NCI-H524 treated with DMSO at 0.1 percent for 48 hours (cell line): Measurements from ENCODE around the gene KRTAP10-4.
"Not testable (repeated sequence)": the region's sequence is repeated elsewhere in the genome, so short reads cannot be mapped to it uniquely, and the experiment has no call there.

ENCODE experiments used
- DNase-seq: peaks from one replicate; lab custom pipeline; 2025; lab: John Stamatoyannopoulos, UW

The KRTAP10-4 gene

DNA sequence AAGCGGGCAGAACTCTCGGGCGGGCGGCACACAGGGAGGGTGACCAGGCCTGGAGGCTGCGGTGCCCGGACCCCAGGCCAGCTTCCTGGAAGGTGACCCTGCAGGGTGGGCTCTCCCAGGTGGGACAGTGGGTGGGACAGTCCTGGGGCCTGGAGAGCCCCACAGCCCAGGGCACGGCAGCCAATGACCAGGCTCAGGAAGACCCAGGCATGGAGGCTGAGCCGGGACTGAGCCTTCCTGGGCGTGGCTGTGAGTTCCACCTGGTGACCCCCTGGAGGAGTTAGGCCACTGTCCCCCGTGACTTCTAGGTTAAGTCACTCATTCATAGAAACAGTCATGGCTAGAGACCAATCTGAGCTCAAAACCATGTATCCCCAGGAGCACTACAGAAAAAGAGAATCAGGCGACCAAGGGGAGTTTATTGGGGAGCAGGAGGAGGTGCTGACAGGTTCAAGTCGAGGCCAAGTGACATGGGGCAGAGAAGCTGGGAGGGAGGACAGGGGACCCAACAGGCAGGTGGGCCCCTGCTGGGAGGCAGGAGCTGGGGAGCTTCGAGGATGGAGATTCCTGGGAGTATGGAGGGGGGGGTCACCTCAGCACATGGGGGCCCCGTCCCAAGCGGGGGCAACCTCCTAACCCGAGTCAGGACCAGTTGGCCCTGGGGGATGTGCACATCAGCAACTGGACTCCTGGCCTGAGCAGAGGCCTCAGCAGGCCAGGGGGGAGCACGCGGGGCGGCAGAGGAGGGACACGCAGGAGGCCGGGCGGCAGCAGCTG is 5.7 kb downstream of the KRTAP10-4 start:
- no peak for DNase-seq

GRCh38 chr21:44579833-44580144 is 6.3 kb downstream of the KRTAP10-4 start:
- no peak for DNase-seq

GRCh38 chr21:44580231-44580821 is 6.8 kb downstream of the KRTAP10-4 start, which contains the start of gene KRTAP10-5:
TSS of gene KRTAP10-5 (minus strand) at chr21:44580604. CDS start at chr21:44580578, 26 bp downstream.
- not testable (repeated sequence) for DNase-seq

- no peak for DNase-seq
Observed at GRCh38 chr21:44581158-44581557, 7.6 kb downstream of the KRTAP10-4 start.

DNA sequence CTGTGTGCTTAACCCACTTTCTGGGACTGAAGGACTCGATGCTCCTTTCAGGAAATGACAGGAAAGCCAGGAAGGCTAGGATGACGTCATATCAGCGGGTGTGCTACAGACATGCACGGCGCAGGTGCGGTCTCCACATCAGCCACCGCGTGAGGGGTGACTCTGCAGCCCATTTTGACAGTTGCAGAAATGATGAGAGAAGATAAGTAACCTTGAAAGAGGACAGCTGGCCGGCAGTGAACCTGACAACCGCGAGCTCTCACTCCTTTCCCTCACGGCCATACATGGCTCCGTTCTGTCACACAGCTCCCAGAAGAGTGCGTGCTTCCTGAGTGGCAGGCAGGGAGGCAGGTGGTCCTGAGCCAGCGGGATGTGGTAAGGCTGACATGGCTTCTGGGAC is 8.5 kb downstream of the KRTAP10-4 start:
- DNase-seq = no peak

- DNase-seq = no peak
Observed at GRCh38 chr21:44583089-44583799, 9.7 kb downstream of the KRTAP10-4 start.

DNA sequence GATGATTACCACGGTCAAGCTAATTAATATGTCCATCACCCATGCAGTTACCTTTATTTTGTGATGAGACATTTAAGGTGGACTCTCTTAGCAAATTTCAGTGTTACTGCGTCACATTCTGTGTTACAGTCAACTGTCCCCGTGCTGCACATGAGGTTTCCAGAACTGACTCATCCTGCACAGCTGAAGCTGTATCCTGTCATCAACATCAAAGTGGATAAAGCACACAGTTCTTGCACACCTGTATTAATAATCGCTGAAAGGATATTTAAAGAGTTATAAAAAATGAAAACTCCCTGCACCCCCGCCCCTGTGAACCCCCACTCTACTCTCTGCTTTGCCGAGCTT is 10.2 kb downstream of the KRTAP10-4 start:
- DNase-seq = no peak

- no peak for DNase-seq
Observed at GRCh38 chr21:44585892-44586291, 12.4 kb downstream of the KRTAP10-4 start.

GRCh38 chr21:44589094-44589493 is 15.6 kb downstream of the KRTAP10-4 start:
- no peak for DNase-seq

- DNase-seq = no peak
Observed at GRCh38 chr21:44589586-44590305, 16.2 kb downstream of the KRTAP10-4 start.

DNA sequence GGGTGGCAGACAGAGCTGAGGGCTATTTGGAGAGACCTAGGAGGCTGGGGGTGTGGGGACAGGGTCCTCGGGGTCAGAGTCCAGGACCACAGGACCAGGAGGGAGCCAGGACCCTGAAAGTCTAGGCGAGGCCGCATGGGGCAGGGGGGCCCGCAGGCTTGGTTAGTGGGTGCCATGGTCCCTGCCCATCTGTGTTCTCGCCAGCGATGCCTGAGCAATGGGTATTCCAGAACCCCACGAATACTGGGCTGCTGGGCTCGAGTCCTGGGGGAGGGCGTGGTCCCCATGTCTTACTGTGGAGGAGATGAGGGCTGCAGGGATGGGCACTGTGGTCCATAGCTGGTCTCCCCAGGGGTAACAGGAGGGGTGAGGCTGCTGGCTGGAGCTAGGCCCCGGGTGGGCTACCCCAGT is 16.8 kb downstream of the KRTAP10-4 start:
- DNase-seq = no peak

GRCh38 chr21:44590897-44591800 is 17.6 kb downstream of the KRTAP10-4 start:
- DNase-seq = not testable (repeated sequence)

DNA sequence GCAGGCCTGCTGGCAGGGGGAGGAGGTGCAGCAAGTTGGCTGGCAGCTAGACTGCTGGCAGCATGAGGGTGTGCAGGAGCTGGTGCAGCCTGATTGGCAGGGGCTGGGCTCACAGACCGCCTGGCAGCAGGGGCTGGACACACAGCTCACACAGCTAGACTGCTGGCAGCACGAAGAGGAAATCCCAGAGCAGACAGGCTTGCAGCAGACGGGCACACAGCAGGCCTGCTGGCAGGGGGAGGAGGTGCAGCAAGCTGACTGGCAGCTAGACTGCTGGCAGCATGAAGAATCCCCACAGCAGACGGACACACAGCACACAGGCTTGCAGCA is 18.2 kb downstream of the KRTAP10-4 start:
- DNase-seq = not testable (repeated sequence)

GRCh38 chr21:44592446-44593311 is 19.1 kb downstream of the KRTAP10-4 start, which contains the start of gene KRTAP10-6:
TSS of gene KRTAP10-6 (minus strand) at chr21:44592505. CDS start at chr21:44592484, 21 bp downstream.
- no peak for DNase-seq

DNA sequence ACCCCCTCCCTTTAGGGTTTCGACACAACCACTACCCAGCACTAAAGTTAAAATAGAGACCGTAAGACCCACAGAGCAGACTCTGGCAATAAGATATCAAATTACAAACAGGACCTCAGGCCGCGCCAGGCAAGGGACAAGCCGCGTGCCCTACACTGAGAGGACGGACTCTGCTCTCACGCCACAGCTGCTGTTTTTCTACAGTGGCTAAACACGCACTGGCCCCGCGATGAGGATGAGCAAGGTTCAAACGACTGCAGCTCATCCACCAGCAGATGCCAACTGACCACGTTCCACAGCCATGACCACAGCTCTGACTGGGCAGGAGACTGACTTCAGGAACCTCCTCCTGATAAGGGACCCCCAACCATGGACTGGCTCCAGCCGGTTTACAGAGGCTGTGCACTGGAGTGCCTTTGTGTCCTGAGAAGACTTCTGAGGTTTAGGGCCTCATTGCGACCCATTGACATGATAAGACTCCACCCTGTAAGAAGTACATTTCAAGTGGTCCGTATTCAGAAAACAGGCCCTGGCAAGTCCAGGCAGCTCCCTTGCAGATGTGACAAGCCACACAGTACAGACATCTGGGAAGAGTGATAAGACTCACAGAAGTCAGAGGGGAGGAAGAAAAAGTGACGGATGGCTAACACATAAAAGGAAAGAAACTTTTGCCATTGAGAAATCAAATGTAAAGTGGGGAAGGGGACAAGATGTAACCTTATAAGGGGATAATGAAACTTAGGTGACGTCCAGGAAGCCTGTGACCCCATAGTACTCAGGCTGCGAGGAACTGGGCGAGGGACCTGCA is 20.3 kb downstream of the KRTAP10-4 start:
- no peak for DNase-seq

DNA sequence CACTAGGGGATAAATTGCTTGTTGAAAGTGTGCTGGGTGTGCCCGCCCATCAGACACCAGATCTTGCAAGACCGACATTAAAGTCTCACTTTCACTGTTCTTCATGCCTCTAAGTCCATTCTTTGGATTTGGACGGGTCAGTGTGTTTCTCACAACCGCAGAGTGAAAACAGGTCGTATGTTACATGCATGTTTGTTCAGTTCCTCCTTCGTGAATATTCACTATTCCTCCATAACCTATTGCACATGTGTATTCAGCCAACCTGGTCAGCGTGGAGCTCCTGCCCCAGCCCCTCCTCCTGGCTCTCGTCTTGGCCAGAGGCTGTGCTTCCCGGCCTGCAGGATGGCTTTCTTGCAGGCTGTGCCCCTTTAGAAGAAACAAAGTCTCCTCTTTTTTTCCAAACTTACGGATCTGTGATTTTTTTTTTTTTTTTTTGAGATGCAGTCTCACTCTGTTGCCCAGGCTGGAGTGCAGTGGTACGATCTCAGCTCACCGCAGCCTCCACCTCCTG is 20.9 kb downstream of the KRTAP10-4 start:
- no peak for DNase-seq

DNA sequence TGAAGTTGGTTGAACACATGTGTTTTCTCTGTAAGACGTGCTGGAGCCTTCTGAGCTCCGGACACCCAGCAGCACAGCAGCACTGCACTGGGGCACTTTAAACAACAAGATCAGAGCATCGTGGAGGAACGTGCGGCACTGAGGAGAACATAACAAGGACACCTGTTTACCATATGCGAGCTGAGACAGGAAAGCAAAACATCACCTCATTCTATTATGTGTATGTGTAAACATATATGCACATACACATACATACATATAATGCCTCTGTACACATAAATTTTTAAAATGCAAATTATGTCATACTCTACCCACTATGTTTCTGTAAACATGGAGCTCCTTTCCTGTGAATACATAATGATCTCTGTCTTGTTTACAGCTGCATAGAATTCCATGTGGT is 22.0 kb downstream of the KRTAP10-4 start:
- no peak for DNase-seq

GRCh38 chr21:44596068-44596725 is 22.7 kb downstream of the KRTAP10-4 start:
- no peak for DNase-seq

DNA sequence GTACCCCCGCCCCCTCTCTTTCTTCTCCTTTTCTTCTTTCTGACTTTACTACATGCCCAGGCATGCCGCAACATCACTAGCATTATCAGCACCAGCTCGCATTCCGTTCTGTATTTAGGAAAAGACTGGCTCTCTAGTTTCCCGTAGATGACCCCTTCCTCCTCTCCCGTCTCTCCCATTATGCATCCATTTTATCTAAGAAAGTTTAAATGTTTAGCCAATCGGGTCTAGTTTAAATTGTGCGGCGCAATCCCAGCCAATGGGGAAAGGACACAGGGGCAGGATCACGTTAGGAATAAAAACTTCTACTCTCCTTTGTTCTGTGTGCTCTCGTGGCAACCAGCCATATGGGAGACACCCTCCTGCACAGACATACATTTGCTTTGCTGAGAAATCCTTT is 24.5 kb downstream of the KRTAP10-4 start:
- DNase-seq = no peak
